HG02798 (cell line): ENCODE results near the gene STON1.
A peak's percentile ranks its signal among the peaks of the same experiment; 100 is the strongest.
"Not testable (repeated sequence)": the region's sequence is repeated elsewhere in the genome, so short reads cannot be mapped to it uniquely, and the experiment has no call there.

ENCODE experiments used
- ATAC-seq: cut with Tn5 transposase; IDR thresholded peaks from one replicate; pipeline ENCODE4 v1.9.1; 2021; ENCODE audit warnings: mild to moderate bottlenecking; ENCODE audit not compliant: unreplicated experiment, poor library complexity

The STON1 gene

GRCh38 chr2:48530033-48530811 lies at the start of gene STON1:
Gene STON1 (plus strand): TSS chr2:48530154. CDS start chr2:48580634, 50,480 bp downstream.
- peak; percentile 47 for ATAC-seq

GRCh38 chr2:48480526-48480925 lies 49.4 kb upstream of the STON1 start:
- no peak for ATAC-seq

DNA sequence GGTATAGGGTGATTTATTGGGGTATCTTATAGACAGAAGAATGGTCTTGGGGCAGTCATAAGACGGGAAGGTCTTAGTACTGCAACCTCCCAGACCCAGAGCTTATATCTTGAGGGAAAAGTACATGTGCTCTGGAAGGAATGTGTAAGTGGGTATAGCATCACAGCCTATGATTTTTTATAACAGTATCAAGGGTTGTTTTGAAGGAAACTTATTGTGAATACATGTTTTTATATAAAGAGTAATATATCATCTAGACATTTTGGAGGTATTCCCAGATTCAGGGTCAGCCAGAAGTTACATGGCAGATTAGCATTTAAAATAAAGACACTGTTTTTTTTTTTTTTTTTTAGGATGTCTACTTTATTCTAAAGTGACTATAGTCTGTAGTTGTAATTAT lies 47.6 kb upstream of the STON1 start:
- ATAC-seq, result no peak

- no peak for ATAC-seq
Measured at GRCh38 chr2:48482769-48483168, 47.2 kb upstream of the STON1 start.

GRCh38 chr2:48483506-48483905 lies 46.4 kb upstream of the STON1 start:
- no peak for ATAC-seq

DNA sequence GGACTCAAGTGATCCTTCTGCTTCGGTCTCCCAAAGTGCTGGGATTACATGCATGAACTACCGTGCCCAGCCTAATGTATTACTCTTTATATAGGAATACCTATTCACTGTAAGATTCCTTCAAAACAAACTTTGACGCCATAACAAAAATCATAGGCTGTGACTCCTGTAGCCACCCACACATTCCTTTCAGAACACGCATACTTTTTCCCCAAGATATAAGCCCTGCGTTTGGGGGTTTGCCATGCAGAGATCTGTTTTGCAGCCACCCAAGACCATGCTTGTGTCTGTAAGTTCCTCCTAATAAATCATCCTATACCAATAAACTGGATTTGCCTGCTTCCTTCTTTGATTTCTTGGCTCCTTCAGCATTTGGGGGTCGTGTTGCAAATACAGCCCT lies 46.0 kb upstream of the STON1 start:
- ATAC-seq, result no peak

GRCh38 chr2:48488545-48488944 lies 41.4 kb upstream of the STON1 start:
- ATAC-seq, result no peak

DNA sequence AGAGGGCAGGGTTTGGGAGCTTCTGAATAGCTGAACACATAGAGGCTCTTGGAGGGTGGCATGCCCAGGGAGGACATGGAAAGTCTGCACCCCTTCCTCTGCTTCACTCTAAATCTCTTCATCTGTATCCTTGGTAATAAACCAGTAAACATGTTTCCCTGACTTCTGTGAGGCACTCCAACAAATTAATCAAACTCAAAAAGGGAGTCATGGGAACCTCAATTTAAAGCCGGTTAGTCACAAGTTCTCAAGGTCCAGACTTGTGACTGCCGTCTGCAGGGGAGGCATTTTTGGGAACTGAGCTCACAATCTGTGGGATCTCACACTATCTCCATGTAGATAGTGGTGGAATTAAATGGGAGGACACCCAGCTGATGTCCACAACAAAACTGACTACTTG lies 33.1 kb upstream of the STON1 start:
- no peak for ATAC-seq

GRCh38 chr2:48504647-48505327 lies 25.2 kb upstream of the STON1 start:
- no peak for ATAC-seq

DNA sequence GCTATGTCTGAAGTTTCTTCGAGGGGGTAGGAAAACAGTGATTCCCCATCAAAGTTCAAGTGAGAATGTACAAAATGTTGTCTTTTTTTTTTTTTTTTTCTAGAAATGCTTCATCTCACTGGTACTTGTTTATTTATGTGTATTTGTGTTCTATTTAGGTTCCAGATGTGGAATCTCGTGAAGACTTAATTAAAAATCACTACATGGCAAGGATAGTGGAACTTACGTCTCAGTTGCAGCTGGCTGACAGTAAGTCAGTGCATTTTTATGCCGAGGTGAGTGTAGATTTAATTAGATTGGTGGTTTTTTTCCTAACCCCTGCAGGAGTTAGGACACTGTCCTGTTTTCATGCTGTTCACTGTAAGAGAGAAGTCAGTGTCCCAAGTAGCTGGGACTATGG lies 22.8 kb upstream of the STON1 start:
- ATAC-seq, result no peak

GRCh38 chr2:48508461-48509124 lies 21.4 kb upstream of the STON1 start:
- ATAC-seq, result no peak

DNA sequence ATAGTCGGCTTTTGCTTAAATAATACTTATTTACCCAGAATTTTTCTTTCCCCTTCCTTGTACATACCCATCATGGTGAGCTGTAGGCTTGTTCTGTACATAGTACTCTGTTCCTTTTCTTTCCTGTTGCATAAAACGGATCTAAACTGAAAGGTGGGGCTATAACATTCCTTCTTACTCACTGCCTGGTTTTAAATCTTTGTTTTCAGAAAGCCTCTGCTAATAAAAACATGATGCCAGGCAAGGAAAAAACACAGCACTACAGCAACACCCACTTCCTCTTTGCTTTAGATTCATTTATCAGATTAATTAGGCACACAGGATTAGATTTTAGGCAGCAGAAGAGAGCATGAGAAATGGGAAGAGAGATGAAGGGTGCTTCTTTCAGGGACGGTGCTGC lies 19.6 kb upstream of the STON1 start:
- ATAC-seq, result no peak

GRCh38 chr2:48511849-48512470 lies 18.0 kb upstream of the STON1 start:
- ATAC-seq, result no peak

GRCh38 chr2:48512571-48512970 lies 17.4 kb upstream of the STON1 start:
- ATAC-seq, result no peak

- ATAC-seq, result no peak
Measured at GRCh38 chr2:48514348-48515003, 15.5 kb upstream of the STON1 start.

DNA sequence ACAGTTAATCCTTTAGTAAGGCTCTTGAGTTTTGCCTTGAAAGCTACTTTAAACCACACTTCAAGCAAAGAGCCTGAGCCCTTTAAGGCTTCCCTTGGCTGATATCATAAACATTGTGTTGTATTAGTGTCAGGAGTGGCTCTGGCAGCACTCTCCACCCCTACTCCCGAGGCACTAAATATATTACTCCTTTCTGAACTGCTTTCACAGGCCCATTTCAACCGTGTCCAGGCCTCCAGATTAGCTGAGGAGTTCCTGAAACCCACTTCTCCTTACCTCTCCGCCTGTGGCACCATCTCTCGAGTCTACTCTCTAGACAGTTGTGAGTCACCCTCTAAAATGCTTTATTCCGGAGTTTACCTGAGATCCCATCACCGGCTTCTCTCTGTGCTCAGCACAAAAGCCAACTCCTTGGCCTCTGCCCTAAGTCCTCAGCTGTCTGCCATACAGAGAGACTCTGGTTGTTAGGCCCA lies 14.4 kb upstream of the STON1 start:
- ATAC-seq, result no peak

- no peak for ATAC-seq
Measured at GRCh38 chr2:48519593-48519992, 10.4 kb upstream of the STON1 start.

- ATAC-seq, result not testable (repeated sequence)
Measured at GRCh38 chr2:48524756-48525155, 5.2 kb upstream of the STON1 start.

- ATAC-seq, result no peak
Measured at GRCh38 chr2:48525269-48525943, 4.5 kb upstream of the STON1 start.
